Measurements from ENCODE around the gene ZNF200. TPM values are rescaled to one million over a fixed set of nuclear protein-coding genes. Genes with fewer than 3 reads are reported as not detected.
"Not testable (repeated sequence)": the region's sequence is repeated elsewhere in the genome, so short reads cannot be mapped to it uniquely, and the experiment has no call there.

Gene ZNF200
- total and polyA plus RNA-seq, 2 donors (not counting 1 experiment from before 2014, with no cell fraction given): 5.9 to 8.1 TPM

GRCh38 chr16:3212567-3212966 is 22.4 kb downstream of the ZNF200 start:
- Histone ChIP-seq H2AFZ (ENCODE audit: low read length) (no peak overlapping the region), H3K27ac (ENCODE audit: insufficient read depth, low read length) (no peak overlapping the region), H3K27me3 (ENCODE audit: control insufficient read depth, insufficient read depth, low read length) (no peaks in the 10 kb centered on the region), H3K4me1 (ENCODE audit: control insufficient read depth, extremely low read depth, insufficient read depth, low read length) (no peaks in the 10 kb centered on the region), H3K79me2 (ENCODE audit: control insufficient read depth, insufficient read depth, low read length) (no peaks in the 10 kb centered on the region), H3K9ac (ENCODE audit: insufficient read depth, low read length) (no peak overlapping the region), H3K9me3 (ENCODE audit: control insufficient read depth, insufficient read depth, low read depth, low read length) (no peaks in the 10 kb centered on the region), H3K36me3 (ENCODE audit: control insufficient read depth, insufficient read depth, low read length) (no peaks in the 10 kb centered on the region), H3K4me3 (replicated peaks in 1 of 4; ENCODE audit: control extremely low read depth in 1 of 4, insufficient read depth in 1 of 4, low read depth in 3 of 4, low read length in 4 of 4) (no peak overlapping the region), H3K4me2 (ENCODE audit: extremely low read depth, insufficient read depth, low read length) (no peak overlapping the region), H4K20me1 (ENCODE audit: control insufficient read depth, extremely low read depth, insufficient read depth, low read length) (no peaks in the 10 kb centered on the region)
- TF ChIP-seq CTCF (conservative IDR thresholded peaks at IDR 0.05 in 1 of 2, IDR thresholded peaks at IDR 0.05 in 1 of 2; ENCODE audit: low read depth in 1 of 2, low read length in 2 of 2) (no peak), EZH2 (IDR thresholded peaks at IDR 0.05; ENCODE audit: low read length, missing control alignments) (no peak)
- DNase-seq (ENCODE audit: low read depth in 2 of 2): no peak

- Histone ChIP-seq H4K20me1 (ENCODE audit: control insufficient read depth, extremely low read depth, insufficient read depth, low read length) (no peaks in the 10 kb centered on the region), H3K36me3 (ENCODE audit: control insufficient read depth, insufficient read depth, low read length) (no peaks in the 10 kb centered on the region), H3K4me1 (ENCODE audit: control insufficient read depth, extremely low read depth, insufficient read depth, low read length) (no peaks in the 10 kb centered on the region), H3K27ac (ENCODE audit: insufficient read depth, low read length) (no peak overlapping the region), H3K4me2 (ENCODE audit: extremely low read depth, insufficient read depth, low read length) (no peak overlapping the region), H2AFZ (ENCODE audit: low read length) (no peak overlapping the region), H3K4me3 (replicated peaks in 1 of 4; ENCODE audit: control extremely low read depth in 1 of 4, insufficient read depth in 1 of 4, low read depth in 3 of 4, low read length in 4 of 4) (no peak overlapping the region), H3K9me3 (ENCODE audit: control insufficient read depth, insufficient read depth, low read depth, low read length) (no peaks in the 10 kb centered on the region), H3K79me2 (ENCODE audit: control insufficient read depth, insufficient read depth, low read length) (no peaks in the 10 kb centered on the region), H3K27me3 (ENCODE audit: control insufficient read depth, insufficient read depth, low read length) (no peaks in the 10 kb centered on the region), H3K9ac (ENCODE audit: insufficient read depth, low read length) (no peak overlapping the region)
- TF ChIP-seq EZH2 (IDR thresholded peaks at IDR 0.05; ENCODE audit: low read length, missing control alignments) (no peak), CTCF (conservative IDR thresholded peaks at IDR 0.05 in 1 of 2, IDR thresholded peaks at IDR 0.05 in 1 of 2; ENCODE audit: low read depth in 1 of 2, low read length in 2 of 2) (no peak)
- DNase-seq (ENCODE audit: low read depth in 2 of 2): no peak
Observed at GRCh38 chr16:3212006-3212405, 23.0 kb downstream of the ZNF200 start.

GRCh38 chr16:3207086-3207953 is 27.6 kb downstream of the ZNF200 start:
- H3K9ac ChIP-seq (ENCODE audit: insufficient read depth, low read length): no peak overlapping the region
- H3K4me2 ChIP-seq (ENCODE audit: extremely low read depth, insufficient read depth, low read length): no peak overlapping the region
- no peak overlapping the region for H3K4me3 ChIP-seq (replicated peaks in 1 of 4; ENCODE audit: control extremely low read depth in 1 of 4, insufficient read depth in 1 of 4, low read depth in 3 of 4, low read length in 4 of 4)
- H2AFZ ChIP-seq (ENCODE audit: low read length): no peak overlapping the region
- no peaks in the 10 kb centered on the region for H3K36me3 ChIP-seq (ENCODE audit: control insufficient read depth, insufficient read depth, low read length)
- H3K9me3 ChIP-seq (ENCODE audit: control insufficient read depth, insufficient read depth, low read depth, low read length): no peaks in the 10 kb centered on the region
- TF ChIP-seq CTCF (conservative IDR thresholded peaks at IDR 0.05 in 1 of 2, IDR thresholded peaks at IDR 0.05 in 1 of 2; ENCODE audit: low read depth in 1 of 2, low read length in 2 of 2) (no peak), EZH2 (IDR thresholded peaks at IDR 0.05; ENCODE audit: low read length, missing control alignments) (no peak)
- H4K20me1 ChIP-seq (ENCODE audit: control insufficient read depth, extremely low read depth, insufficient read depth, low read length): no peaks in the 10 kb centered on the region
- H3K4me1 ChIP-seq (ENCODE audit: control insufficient read depth, extremely low read depth, insufficient read depth, low read length): no peaks in the 10 kb centered on the region
- DNase-seq (ENCODE audit: low read depth in 2 of 2): no peak
- H3K27me3 ChIP-seq (ENCODE audit: control insufficient read depth, insufficient read depth, low read length): no peaks in the 10 kb centered on the region
- no peaks in the 10 kb centered on the region for H3K79me2 ChIP-seq (ENCODE audit: control insufficient read depth, insufficient read depth, low read length)
- H3K27ac ChIP-seq (ENCODE audit: insufficient read depth, low read length): no peak overlapping the region

GRCh38 chr16:3205939-3206338 is 29.0 kb downstream of the ZNF200 start:
- H3K9me3 ChIP-seq (ENCODE audit: control insufficient read depth, insufficient read depth, low read depth, low read length); H3K4me3 ChIP-seq (replicated peaks in 1 of 4; ENCODE audit: control extremely low read depth in 1 of 4, insufficient read depth in 1 of 4, low read depth in 3 of 4, low read length in 4 of 4); H4K20me1 ChIP-seq (ENCODE audit: control insufficient read depth, extremely low read depth, insufficient read depth, low read length); H3K4me2 ChIP-seq (ENCODE audit: extremely low read depth, insufficient read depth, low read length); H3K36me3 ChIP-seq (ENCODE audit: control insufficient read depth, insufficient read depth, low read length); DNase-seq (ENCODE audit: low read depth in 2 of 2); H3K79me2 ChIP-seq (ENCODE audit: control insufficient read depth, insufficient read depth, low read length); H3K27me3 ChIP-seq (ENCODE audit: control insufficient read depth, insufficient read depth, low read length); H3K4me1 ChIP-seq (ENCODE audit: control insufficient read depth, extremely low read depth, insufficient read depth, low read length); H3K27ac ChIP-seq (ENCODE audit: insufficient read depth, low read length); H2AFZ ChIP-seq (ENCODE audit: low read length); H3K9ac ChIP-seq (ENCODE audit: insufficient read depth, low read length): not testable (repeated sequence)
